SK-N-SH (cell line): ENCODE results near the gene THPO.

Experiments used
- ELF1 ChIP-seq: IDR thresholded peaks from 2 replicates; pipeline ENCODE4 v1.4.0; 2012
- EP300 ChIP-seq, 2 experiments: IDR thresholded peaks; 2 replicates each; pipeline versions ENCODE4 v1.4.0 to v1.6.1; 2012; ENCODE audit warnings: borderline replicate concordance in 1 of 2, low read depth in 1 of 2, low read length in 1 of 2
- FOSL2 ChIP-seq: IDR thresholded peaks from 2 replicates; pipeline ENCODE4 v1.4.0; 2012; ENCODE audit warnings: low read depth, mild to moderate bottlenecking, moderate library complexity, borderline replicate concordance
- MXI1 ChIP-seq: IDR thresholded peaks from 2 replicates; pipeline ENCODE4 v1.6.1; 2012; ENCODE audit warnings: mild to moderate bottlenecking, low read depth, low read length, improper control_type of control experiment
- NRF1 ChIP-seq: IDR thresholded peaks from 2 replicates; pipeline ENCODE4 v1.6.1; 2012; ENCODE audit warnings: low read depth, mild to moderate bottlenecking, low read length
- POLR2AphosphoS5 ChIP-seq: IDR thresholded peaks from 2 replicates; pipeline ENCODE4 v1.6.1; 2012; ENCODE audit warnings: low read depth, low read length
- RAD21 ChIP-seq: IDR thresholded peaks from 2 replicates; pipeline ENCODE4 v1.6.1; 2012; ENCODE audit warnings: mild to moderate bottlenecking, low read length
- REST ChIP-seq: IDR thresholded peaks from 2 replicates; pipeline ENCODE4 v1.6.1; 2012; ENCODE audit warnings: mild to moderate bottlenecking, low read depth, low read length, moderate library complexity
- SIN3A ChIP-seq: IDR thresholded peaks from 2 replicates; pipeline ENCODE4 v1.6.1; 2012; ENCODE audit warnings: low read depth, mild to moderate bottlenecking, low read length, moderate library complexity, borderline replicate concordance
- YY1 ChIP-seq: IDR thresholded peaks from 2 replicates; pipeline ENCODE4 v1.4.0; 2012; ENCODE audit warnings: low read depth, mild to moderate bottlenecking
- TF ChIP-seq, protein P1 (sequence below): fragments of 200-600 bp; sonication (generic); IDR thresholded peaks from 2 replicates; pipeline ENCODE4 v1.6.1; 2017; ENCODE audit warnings: antibody characterized with exemption, mild to moderate bottlenecking, moderate library complexity
- TF ChIP-seq, protein P2 (sequence below): IDR thresholded peaks from 2 replicates; pipeline ENCODE4 v1.4.0; 2012; ENCODE audit warnings: low read depth

DNA sequence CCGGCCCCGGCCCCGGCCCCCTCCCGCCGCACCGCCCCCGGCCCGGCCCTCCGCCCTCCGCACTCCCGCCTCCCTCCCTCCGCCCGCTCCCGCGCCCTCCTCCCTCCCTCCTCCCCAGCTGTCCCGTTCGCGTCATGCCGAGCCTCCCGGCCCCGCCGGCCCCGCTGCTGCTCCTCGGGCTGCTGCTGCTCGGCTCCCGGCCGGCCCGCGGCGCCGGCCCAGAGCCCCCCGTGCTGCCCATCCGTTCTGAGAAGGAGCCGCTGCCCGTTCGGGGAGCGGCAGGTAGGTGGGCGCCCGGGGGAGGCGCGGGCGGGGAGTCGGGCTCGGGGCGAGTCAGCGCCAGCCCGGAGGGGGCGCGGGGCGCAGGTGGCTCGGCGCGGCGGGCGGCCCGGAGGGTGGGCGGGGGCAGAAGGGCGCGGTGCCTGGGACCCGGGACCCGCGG is 2.2 kb upstream of the THPO start:
- TF ChIP-seq POLR2AphosphoS5 (no peak), YY1 (no peak), ELF1 (no peak), NRF1 (no peak), SIN3A (no peak), RAD21 (no peak), EP300 (IDR thresholded peaks at IDR 0.05; ENCODE audit: borderline replicate concordance in 1 of 2, low read depth in 1 of 2, low read length in 1 of 2) (no peak), MXI1 (no peak), REST (no peak), FOSL2 (no peak)
- TF ChIP-seq, protein P1, sequence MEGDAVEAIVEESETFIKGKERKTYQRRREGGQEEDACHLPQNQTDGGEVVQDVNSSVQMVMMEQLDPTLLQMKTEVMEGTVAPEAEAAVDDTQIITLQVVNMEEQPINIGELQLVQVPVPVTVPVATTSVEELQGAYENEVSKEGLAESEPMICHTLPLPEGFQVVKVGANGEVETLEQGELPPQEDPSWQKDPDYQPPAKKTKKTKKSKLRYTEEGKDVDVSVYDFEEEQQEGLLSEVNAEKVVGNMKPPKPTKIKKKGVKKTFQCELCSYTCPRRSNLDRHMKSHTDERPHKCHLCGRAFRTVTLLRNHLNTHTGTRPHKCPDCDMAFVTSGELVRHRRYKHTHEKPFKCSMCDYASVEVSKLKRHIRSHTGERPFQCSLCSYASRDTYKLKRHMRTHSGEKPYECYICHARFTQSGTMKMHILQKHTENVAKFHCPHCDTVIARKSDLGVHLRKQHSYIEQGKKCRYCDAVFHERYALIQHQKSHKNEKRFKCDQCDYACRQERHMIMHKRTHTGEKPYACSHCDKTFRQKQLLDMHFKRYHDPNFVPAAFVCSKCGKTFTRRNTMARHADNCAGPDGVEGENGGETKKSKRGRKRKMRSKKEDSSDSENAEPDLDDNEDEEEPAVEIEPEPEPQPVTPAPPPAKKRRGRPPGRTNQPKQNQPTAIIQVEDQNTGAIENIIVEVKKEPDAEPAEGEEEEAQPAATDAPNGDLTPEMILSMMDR, result no peak
- TF ChIP-seq, protein P2, sequence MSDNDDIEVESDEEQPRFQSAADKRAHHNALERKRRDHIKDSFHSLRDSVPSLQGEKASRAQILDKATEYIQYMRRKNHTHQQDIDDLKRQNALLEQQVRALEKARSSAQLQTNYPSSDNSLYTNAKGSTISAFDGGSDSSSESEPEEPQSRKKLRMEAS, result no peak
